Endodermal cell (in vitro differentiated cells): Measurements from ENCODE around the gene MTA3. TPM values are rescaled to one million over a fixed set of nuclear protein-coding genes. Genes with fewer than 3 reads are reported as not detected.

Experiments used
- DNase-seq: peaks from one replicate; pipeline ENCODE4 v3.0.0-alpha.2; 2017
- H3K27ac ChIP-seq: 2 replicates; pipeline ENCODE4 v1.5.1; 2013; ENCODE audit warnings: mild to moderate bottlenecking, low read depth, low read length, moderate library complexity
- H3K27me3 ChIP-seq: 2 replicates; pipeline ENCODE4 v1.6.1; 2013; ENCODE audit warnings: mild to moderate bottlenecking, low read length, moderate library complexity; ENCODE audit not compliant: insufficient read depth, control insufficient read depth, poor library complexity, severe bottlenecking
- H3K36me3 ChIP-seq: 2 replicates; pipeline ENCODE4 v1.7.0; 2013; ENCODE audit warnings: mild to moderate bottlenecking, low read length, moderate library complexity; ENCODE audit not compliant: control insufficient read depth, insufficient read depth
- H3K4me1 ChIP-seq: one replicate; pipeline ENCODE4 v1.7.0; 2013; ENCODE audit warnings: low read length; ENCODE audit not compliant: control insufficient read depth, insufficient read depth
- H3K4me3 ChIP-seq: 2 replicates; pipeline ENCODE4 v1.5.1; 2013; ENCODE audit warnings: mild to moderate bottlenecking, low read length, moderate library complexity
- H3K9ac ChIP-seq: 2 replicates; pipeline ENCODE4 v1.6.1; 2013; ENCODE audit warnings: mild to moderate bottlenecking, low read length, moderate library complexity; ENCODE audit not compliant: poor library complexity, severe bottlenecking; ENCODE audit errors: extremely low read depth
- H3K9me3 ChIP-seq: 2 replicates; pipeline ENCODE4 v1.6.1; 2013; ENCODE audit warnings: mild to moderate bottlenecking, low read length, moderate library complexity; ENCODE audit not compliant: control insufficient read depth
- H3K27ac Mint-ChIP-seq: 2 replicates; pipeline ENCODE4 v1.8.0; 2020; ENCODE audit warnings: mixed read lengths
- H3K27me3 Mint-ChIP-seq: 2 replicates; pipeline ENCODE4 v1.8.0; 2021; ENCODE audit warnings: mild to moderate bottlenecking, mixed read lengths; ENCODE audit not compliant: insufficient read depth
- H3K36me3 Mint-ChIP-seq: 2 replicates; pipeline ENCODE4 v1.8.0; 2020; ENCODE audit warnings: low read depth, mixed read lengths
- H3K4me1 Mint-ChIP-seq: 2 replicates; pipeline ENCODE4 v1.8.0; 2020; ENCODE audit warnings: mixed read lengths
- H3K4me3 Mint-ChIP-seq: 2 replicates; pipeline ENCODE4 v1.8.0; 2020; ENCODE audit warnings: mild to moderate bottlenecking, moderate library complexity, mixed read lengths
- H3K9me3 Mint-ChIP-seq: 2 replicates; pipeline ENCODE4 v1.8.0; 2020; ENCODE audit warnings: mild to moderate bottlenecking, mixed read lengths
- CTCF ChIP-seq: fragments of 200-600 bp; sonication (generic); conservative IDR thresholded peaks from 2 replicates; pipeline ENCODE4 v1.5.0; 2021; ENCODE audit warnings: antibody characterized with exemption, mild to moderate bottlenecking
- WGBS, 2 experiments: methylation state at CpG; one replicate each; pipeline versions ENCODE4 v1.1.5 to v1.1.7; 2013; ENCODE audit warnings: missing lambda C conversion rate in 2 of 2, mixed read lengths in 1 of 2; ENCODE audit not compliant: insufficient coverage in 1 of 2, insufficient read length in 1 of 2; 5-methylcytosine and 5-hydroxymethylcytosine counted together
- total RNA-seq, 2 donors: library from RNA; stranded (reverse); fragmentation: NEBNext Ultra II Directional in 1 of 2; extraction: Animal tissue kit (Norgen Biotek cat#: 25700) in 1 of 2; gene quantifications; 2 replicates in 1 of 2; 3 replicates in 1 of 2; pipeline ENCODE4 v1.2.1, GENCODE V29; 2021

Gene MTA3
- total RNA-seq, 2 donors from 2014 or later: 138 to 154 TPM

GRCh38 chr2:42675815-42676214, 107.4 kb downstream of the MTA3 start:
- TF ChIP-seq CTCF: no peak
- Histone ChIP-seq H3K4me1 (no peaks in the 10 kb centered on the region), H3K9ac (no peak overlapping the region), H3K4me3 (no peak overlapping the region), H3K9me3 (no peaks in the 10 kb centered on the region), H3K27me3 (no peaks in the 10 kb centered on the region), H3K27ac (no peak overlapping the region), H3K36me3 (peaks cover 40% of the 10 kb centered on the region)
- no peak for DNase-seq
- peaks cover 48% of the 10 kb centered on the region for H3K36me3 Mint-ChIP-seq
- 88 to 91% methylated on average over 1 to 2 of the region's 2 CpGs for WGBS, 2 experiments
- H3K9me3 Mint-ChIP-seq: no peaks in the 10 kb centered on the region
- no peak overlapping the region for H3K27ac Mint-ChIP-seq
- H3K4me1 Mint-ChIP-seq: no peaks in the 10 kb centered on the region
- H3K27me3 Mint-ChIP-seq: no peaks in the 10 kb centered on the region
- H3K4me3 Mint-ChIP-seq: no peak overlapping the region

GRCh38 chr2:42685303-42685702, 116.9 kb downstream of the MTA3 start:
- H3K27ac Mint-ChIP-seq: no peak overlapping the region
- Histone ChIP-seq H3K36me3 (peaks cover 56% of the 10 kb centered on the region), H3K4me3 (no peak overlapping the region), H3K27me3 (no peaks in the 10 kb centered on the region), H3K4me1 (no peaks in the 10 kb centered on the region), H3K9ac (no peak overlapping the region), H3K9me3 (no peaks in the 10 kb centered on the region), H3K27ac (peak overlapping the region; percentile 17)
- DNase-seq: no peak
- H3K27me3 Mint-ChIP-seq: no peaks in the 10 kb centered on the region
- H3K4me3 Mint-ChIP-seq: no peak overlapping the region
- H3K9me3 Mint-ChIP-seq: no peaks in the 10 kb centered on the region
- H3K36me3 Mint-ChIP-seq: peaks cover 37% of the 10 kb centered on the region
- H3K4me1 Mint-ChIP-seq: peaks cover 2% of the 10 kb centered on the region
- WGBS, 2 experiments: 66 to 68% methylated on average over 4 to 5 of the region's 5 CpGs
- no peak for TF ChIP-seq CTCF

GRCh38 chr2:42693013-42693615, 124.7 kb downstream of the MTA3 start:
- H3K4me3 ChIP-seq: no peak overlapping the region
- WGBS, 2 experiments: 96 to 100% methylated on average over 1 to 2 of the region's 2 CpGs
- H3K27ac Mint-ChIP-seq: peak overlapping the region; percentile 88
- no peaks in the 10 kb centered on the region for H3K27me3 Mint-ChIP-seq
- peaks cover 44% of the 10 kb centered on the region for H3K36me3 ChIP-seq
- H3K4me1 ChIP-seq: no peaks in the 10 kb centered on the region
- H3K27me3 ChIP-seq: no peaks in the 10 kb centered on the region
- TF ChIP-seq CTCF: no peak
- H3K36me3 Mint-ChIP-seq: peaks cover 44% of the 10 kb centered on the region
- no peak overlapping the region for H3K4me3 Mint-ChIP-seq
- H3K9me3 Mint-ChIP-seq: no peaks in the 10 kb centered on the region
- no peaks in the 10 kb centered on the region for H3K9me3 ChIP-seq
- no peaks in the 10 kb centered on the region for H3K4me1 Mint-ChIP-seq
- no peak overlapping the region for H3K27ac ChIP-seq
- H3K9ac ChIP-seq: no peak overlapping the region
- no peak for DNase-seq
